Lower leg skin (tissue), 3 donors: ENCODE data around the gene ZNF837.

ENCODE experiments used
- CTCF ChIP-seq, 3 donors: fragments of 450-650 bp; IDR thresholded peaks; one replicate each; pipeline ENCODE4 v1.5.1; 2016; ENCODE audit warnings: antibody characterized with exemption in 3 of 3, mild to moderate bottlenecking in 3 of 3, moderate library complexity in 2 of 3
- POLR2A ChIP-seq, 2 donors: fragments of 450-650 bp; IDR thresholded peaks; one replicate each; pipeline ENCODE4 v1.6.1; 2016 to 2017; ENCODE audit warnings: antibody characterized with exemption in 2 of 2, mild to moderate bottlenecking in 1 of 2, moderate library complexity in 1 of 2

- no peak for TF ChIP-seq POLR2A (IDR thresholded peaks at IDR 0.05)
- TF ChIP-seq CTCF (IDR thresholded peaks at IDR 0.05), result no peak
Observed at GRCh38 chr19:58393725-58394033, 12.8 kb upstream of the ZNF837 start.
